SK-N-SH (cell line): ENCODE measurements around the gene DGKI. TPM values are rescaled to one million over a fixed set of nuclear protein-coding genes. Genes with fewer than 3 reads are reported as not detected.
A peak's percentile ranks its signal among the peaks of the same experiment; 100 is the strongest.

Experiments used
- CTCF ChIA-PET: fragments of 300-600, 350-600 bp; formaldehyde crosslinking; extraction: SDS; loops from one replicate; lab custom pipeline; 2021; lab: Yijun Ruan, JAX
- POLR2A ChIA-PET: fragments of 350-600 bp; sonication (Branson Sonifier 250); formaldehyde crosslinking; extraction: SDS; loops from one replicate; lab custom pipeline; 2020; ENCODE audit warnings: antibody characterized with exemption, inconsistent platforms; lab: Yijun Ruan, JAX
- DNase-seq: peaks from one replicate; pipeline ENCODE4 v3.0.0; 2012
- H2AFZ ChIP-seq: fragments of 200-600 bp; sonication (generic); 2 replicates; pipeline ENCODE4 v1.8.1; 2016; ENCODE audit warnings: antibody characterized with exemption, mild to moderate bottlenecking, low read depth
- H3F3A ChIP-seq: fragments of 200-600 bp; sonication (generic); replicated peaks from 2 replicates; pipeline ENCODE3; 2016; ENCODE audit warnings: antibody characterized with exemption, mild to moderate bottlenecking; ENCODE audit not compliant: insufficient read depth
- H3K27ac ChIP-seq, 2 experiments: fragments of 200-500 bp in 1 of 2; fragments of 200-600 bp in 1 of 2; sonication (Bioruptor generic) in 1 of 2; sonication (generic), shearing (Covaris generic) in 1 of 2; 2 replicates each; pipeline versions ENCODE4 v1.5.1 to v1.6.1; 2014 to 2016; ENCODE audit warnings: low read depth in 2 of 2, inconsistent platforms in 1 of 2, low read length in 1 of 2, mild to moderate bottlenecking in 1 of 2, mixed read lengths in 1 of 2
- H3K27me3 ChIP-seq: fragments of 200-600 bp; sonication (generic), shearing (Covaris generic); 2 replicates; pipeline ENCODE4 v1.6.1; 2016; ENCODE audit warnings: mixed run types; ENCODE audit not compliant: insufficient read depth
- H3K36me3 ChIP-seq, 2 experiments: fragments of 200-500 bp in 1 of 2; fragments of 200-600 bp in 1 of 2; sonication (Bioruptor generic) in 1 of 2; sonication (generic) in 1 of 2; replicated peaks in 1 of 2; 2 replicates each; pipeline versions ENCODE3 to v1.5.1; 2014 to 2016; ENCODE audit warnings: low read length in 1 of 2, mild to moderate bottlenecking in 1 of 2; ENCODE audit not compliant: insufficient read depth in 2 of 2, control insufficient read depth in 1 of 2
- H3K4me1 ChIP-seq, 2 experiments: fragments of 200-500 bp in 1 of 2; fragments of 200-600 bp in 1 of 2; sonication (Bioruptor generic) in 1 of 2; sonication (generic), shearing (Covaris generic) in 1 of 2; 2 replicates each; pipeline versions ENCODE4 v1.5.1 to v1.6.1; 2014 to 2016; ENCODE audit warnings: low read depth in 1 of 2, low read length in 1 of 2, mixed run types in 1 of 2; ENCODE audit not compliant: insufficient read depth in 2 of 2, control insufficient read depth in 1 of 2
- H3K4me2 ChIP-seq: fragments of 200-600 bp; sonication (generic), shearing (Covaris generic); 2 replicates; pipeline ENCODE4 v1.6.1; 2017; ENCODE audit warnings: mixed run types
- H3K4me3 ChIP-seq, 2 experiments: fragments of 200-500 bp in 1 of 2; fragments of 200-600 bp in 1 of 2; sonication (Bioruptor generic) in 1 of 2; sonication (generic), shearing (Covaris generic) in 1 of 2; 2 replicates each; pipeline versions ENCODE4 v1.5.1 to v1.8.1; 2014 to 2016; ENCODE audit warnings: low read depth in 2 of 2, inconsistent platforms in 1 of 2, low read length in 1 of 2, mild to moderate bottlenecking in 1 of 2, mixed read lengths in 1 of 2, moderate library complexity in 1 of 2
- H3K79me2 ChIP-seq: fragments of 200-600 bp; sonication (generic); 2 replicates; pipeline ENCODE4 v1.8.1; 2017; ENCODE audit warnings: mild to moderate bottlenecking; ENCODE audit not compliant: insufficient read depth
- H3K9ac ChIP-seq: fragments of 200-600 bp; sonication (generic); 2 replicates; pipeline ENCODE4 v1.6.1; 2017; ENCODE audit warnings: mixed run types
- H3K9me2 ChIP-seq: fragments of 200-600 bp; sonication (generic); 2 replicates; pipeline ENCODE4 v1.6.1; 2017; ENCODE audit warnings: mixed run types
- H3K9me3 ChIP-seq: fragments of 200-600 bp; sonication (generic); 2 replicates; pipeline ENCODE4 v1.6.1; 2017; ENCODE audit warnings: mixed run types, mild to moderate bottlenecking, moderate library complexity
- H4K20me1 ChIP-seq: fragments of 200-600 bp; sonication (generic); 2 replicates; pipeline ENCODE4 v1.6.1; 2017; ENCODE audit warnings: mild to moderate bottlenecking, mixed run types; ENCODE audit not compliant: insufficient read depth
- EP300 ChIP-seq, 2 experiments: IDR thresholded peaks; 2 replicates each; pipeline versions ENCODE4 v1.4.0 to v1.6.1; 2012; ENCODE audit warnings: borderline replicate concordance in 1 of 2, low read depth in 1 of 2, low read length in 1 of 2
- FOSL2 ChIP-seq: IDR thresholded peaks from 2 replicates; pipeline ENCODE4 v1.4.0; 2012; ENCODE audit warnings: low read depth, mild to moderate bottlenecking, moderate library complexity, borderline replicate concordance
- FOXJ3 ChIP-seq: sonication (generic); formaldehyde crosslinking; IDR thresholded peaks from 2 replicates; pipeline ENCODE4 v1.5.1; 2020; ENCODE audit warnings: mild to moderate bottlenecking, missing genetic modification reagents
- FOXM1 ChIP-seq: IDR thresholded peaks from 2 replicates; pipeline ENCODE4 v1.4.0; 2012; ENCODE audit warnings: low read depth, mild to moderate bottlenecking
- GATA2 ChIP-seq: sonication (generic); formaldehyde crosslinking; IDR thresholded peaks from 2 replicates; pipeline ENCODE4 v1.5.0; 2020; ENCODE audit warnings: mild to moderate bottlenecking, missing genetic modification reagents
- MAX ChIP-seq: IDR thresholded peaks from 2 replicates; pipeline ENCODE4 v1.4.0; 2012; ENCODE audit warnings: low read depth
- RCOR1 ChIP-seq: fragments of 150-350 bp; IDR thresholded peaks from 2 replicates; pipeline ENCODE4 v1.6.1; 2017; ENCODE audit warnings: antibody characterized with exemption, low read length
- WGBS: methylation state at CpG from one replicate; pipeline ENCODE4 v1.1.6; 2017; ENCODE audit warnings: low lambda C conversion rate; 5-methylcytosine and 5-hydroxymethylcytosine counted together
- polyA plus RNA-seq, 3 experiments: library from polyadenylated mRNA; depleted of rRNA; stranded (reverse); fragments of >200 nt; gene quantifications; 2 replicates each; pipeline ENCODE4 v1.2.3, GENCODE V29; 2012

Gene DGKI
- polyA plus RNA-seq, 1 of the 3 experiments (the other 2 are of a cell fraction) = 1.3 TPM

- CTCF ChIA-PET = interaction anchor here (1.0 to 1.9 kb wide), 5 partner anchors 10 to 101 kb away, joined by 3 to 7 read pairs (median 4); no protein-coding TSS in a partner anchor
- Histone ChIP-seq H3K9me3 (no peaks in the 10 kb centered on the region), H3K4me2 (peak overlapping the region; percentile 31), H3K4me1 (peaks cover 20 to 38% of the 10 kb centered on the region in 2 experiments; a peak in 3 of 4 replicates), H3K79me2 (no peaks in the 10 kb centered on the region), H3K36me3 (no peaks in the 10 kb centered on the region), H3K4me3 (no peak overlapping the region), H3K27ac (peak overlapping the region in 1 of 2 experiments; percentile 86; a peak in 2 of 4 replicates), H4K20me1 (no peaks in the 10 kb centered on the region), H3K27me3 (no peaks in the 10 kb centered on the region), H3F3A (peaks cover 15% of the 10 kb centered on the region), H3K9me2 (no peaks in the 10 kb centered on the region), H3K9ac (peak overlapping the region; percentile 12; the same call in 1 of the 2 replicates), H2AFZ (no peak overlapping the region)
- TF ChIP-seq MAX = no peak
- TF ChIP-seq FOXM1 = no peak
- TF ChIP-seq FOXJ3 = no peak
- no peak for TF ChIP-seq EP300 (IDR thresholded peaks at IDR 0.05; ENCODE audit: borderline replicate concordance in 1 of 2, low read depth in 1 of 2, low read length in 1 of 2)
- TF ChIP-seq GATA2 (CRISPR knock-in tag) = no peak
- TF ChIP-seq FOSL2 = no peak
- DNase-seq = no peak
- 72% methylated on average over 10 of the region's 10 CpGs for WGBS
- POLR2A ChIA-PET = no interaction called here
These were observed 89.4 kb downstream of the DGKI start for GRCh38 chr7:137757146-137757925.

GRCh38 chr7:137755846-137756651 is 90.7 kb downstream of the DGKI start:
- Histone ChIP-seq H3K36me3 (no peaks in the 10 kb centered on the region), H3K79me2 (no peaks in the 10 kb centered on the region), H3K4me3 (no peak overlapping the region), H3K4me1 (peaks cover 20 to 38% of the 10 kb centered on the region in 2 experiments; a peak in 3 of 4 replicates), H3K9me3 (no peaks in the 10 kb centered on the region), H3K27me3 (no peaks in the 10 kb centered on the region), H3K9ac (peak overlapping the region; percentile 12; the same call in 1 of the 2 replicates), H2AFZ (no peak overlapping the region), H3K27ac (peak overlapping the region; percentile 29 to 86; a peak in 3 of 4 replicates), H3F3A (peaks cover 15% of the 10 kb centered on the region), H3K4me2 (peak overlapping the region; percentile 31), H4K20me1 (no peaks in the 10 kb centered on the region), H3K9me2 (no peaks in the 10 kb centered on the region)
- ChIA-PET POLR2A (no interaction called here), CTCF (interaction anchor here (0.7 to 1.9 kb wide), 5 partner anchors 10 to 100 kb away, joined by 3 to 6 read pairs (median 4); no protein-coding TSS in a partner anchor)
- TF ChIP-seq EP300 (IDR thresholded peaks at IDR 0.05; ENCODE audit: borderline replicate concordance in 1 of 2, low read depth in 1 of 2, low read length in 1 of 2) (0 out of 4 replicates have a peak, but pooled peaks of 1 of the 2 experiments have one; percentile 7), RCOR1 (no peak)
- WGBS = 59% methylated on average over 5 of the region's 5 CpGs
- DNase-seq = no peak
